AG09319 (cell line): ENCODE measurements around the gene RGS4.

Experiments
- DNase-seq: peaks from one replicate; pipeline ENCODE4 v3.0.0-alpha.2; 2010; ENCODE audit warnings: low read depth; ENCODE audit errors: extremely low read depth
- CTCF ChIP-seq: IDR thresholded peaks from 2 replicates; pipeline ENCODE4 v1.5.1; 2011; ENCODE audit warnings: low read depth, mild to moderate bottlenecking, inconsistent platforms, low read length, moderate library complexity

The RGS4 gene

GRCh38 chr1:163039707-163040093 lies 29.5 kb upstream of the RGS4 start:
- DNase-seq = no peak
- TF ChIP-seq CTCF = no peak

- TF ChIP-seq CTCF = no peak
- DNase-seq = no peak
Observed at GRCh38 chr1:163046071-163046470, 23.1 kb upstream of the RGS4 start.

GRCh38 chr1:163047951-163048659 lies 21.1 kb upstream of the RGS4 start:
- no peak for TF ChIP-seq CTCF
- DNase-seq = no peak

- DNase-seq = no peak
Observed at GRCh38 chr1:163048869-163049268, 20.3 kb upstream of the RGS4 start.

GRCh38 chr1:163049296-163049695 lies 19.9 kb upstream of the RGS4 start:
- no peak for DNase-seq
- TF ChIP-seq CTCF = no peak

More at GRCh38 chr1:163048869-163049268, 20.3 kb upstream of the RGS4 start:
- TF ChIP-seq CTCF = no peak

GRCh38 chr1:163050496-163050895 lies 18.7 kb upstream of the RGS4 start:
- TF ChIP-seq CTCF = no peak
- no peak for DNase-seq

- no peak for TF ChIP-seq CTCF
- no peak for DNase-seq
Observed at GRCh38 chr1:163054181-163054591, 15.0 kb upstream of the RGS4 start.
